Cardiac fibroblast (primary cell): ENCODE measurements around the gene MRPL20.
A peak's percentile ranks its signal among the peaks of the same experiment; 100 is the strongest.

ENCODE experiments used
- DNase-seq, 2 donors: peaks; one replicate each; pipeline versions ENCODE4 v3.0.0 to v3.0.0-alpha.2; 2010; ENCODE audit warnings: low read depth in 2 of 2
- H3K4me3 ChIP-seq, 2 donors: replicated peaks in 1 of 2; 1 replicate in 1 of 2; 2 replicates in 1 of 2; pipeline ENCODE4 v1.5.1; 2011; ENCODE audit warnings: low read depth in 2 of 2, low read length in 2 of 2, mild to moderate bottlenecking in 2 of 2, moderate library complexity in 1 of 2
- CTCF ChIP-seq: IDR thresholded peaks from one replicate; pipeline ENCODE4 v1.5.1; 2011; ENCODE audit warnings: low read depth, mild to moderate bottlenecking, low read length, inconsistent platforms

The MRPL20 gene

GRCh38 chr1:1435106-1435903 is 28.2 kb upstream of the MRPL20 start, which contains the start of gene VWA1:
VWA1 (plus strand) TSS chr1:1435690; CDS start chr1:1435749, 59 bp downstream.
- H3K4me3 ChIP-seq, result peak within 1 kb of the TSS; percentile 49 to 55

GRCh38 chr1:1434824-1435105 is 27.7 kb upstream of the MRPL20 start:
- no peak for TF ChIP-seq CTCF
- DNase-seq, result no peak
- no peak overlapping the region for H3K4me3 ChIP-seq

More at GRCh38 chr1:1435106-1435903, 28.2 kb upstream of the MRPL20 start, which contains the start of gene VWA1:
- peak; percentile 55 to 70 for DNase-seq
- TF ChIP-seq CTCF, result no peak

- H3K4me3 ChIP-seq, result no peak overlapping the region
- peak in 1 of 2 donors; percentile 36 for DNase-seq
- TF ChIP-seq CTCF, result no peak
These were observed 27.2 kb upstream of the MRPL20 start for GRCh38 chr1:1434131-1434823.

GRCh38 chr1:1433804-1434130 is 26.7 kb upstream of the MRPL20 start:
- peak; percentile 62 to 66 for DNase-seq

GRCh38 chr1:1432951-1433803 is 26.1 kb upstream of the MRPL20 start:
- DNase-seq, result peak; percentile 25 to 36
- H3K4me3 ChIP-seq, result no peak overlapping the region
- TF ChIP-seq CTCF, result no peak

More at GRCh38 chr1:1433804-1434130, 26.7 kb upstream of the MRPL20 start:
- no peak for TF ChIP-seq CTCF
- no peak overlapping the region for H3K4me3 ChIP-seq

- TF ChIP-seq CTCF, result no peak
- no peak overlapping the region for H3K4me3 ChIP-seq
- no peak for DNase-seq
These were observed 25.3 kb upstream of the MRPL20 start for GRCh38 chr1:1432274-1432950.
